Tracheal epithelial cell (primary cell): Measurements from ENCODE around the gene ARL14. TPM values are rescaled to one million over a fixed set of nuclear protein-coding genes. Genes with fewer than 3 reads are reported as not detected.

Source experiments
- total RNA-seq: library from RNA; depleted of rRNA; stranded (reverse); fragments of >200 nt; gene quantifications from 2 replicates; pipeline ENCODE4 v1.2.1, GENCODE V29; 2014

Gene ARL14
- under 0.01 and 0.24 TPM in 2 replicates for total RNA-seq

DNA sequence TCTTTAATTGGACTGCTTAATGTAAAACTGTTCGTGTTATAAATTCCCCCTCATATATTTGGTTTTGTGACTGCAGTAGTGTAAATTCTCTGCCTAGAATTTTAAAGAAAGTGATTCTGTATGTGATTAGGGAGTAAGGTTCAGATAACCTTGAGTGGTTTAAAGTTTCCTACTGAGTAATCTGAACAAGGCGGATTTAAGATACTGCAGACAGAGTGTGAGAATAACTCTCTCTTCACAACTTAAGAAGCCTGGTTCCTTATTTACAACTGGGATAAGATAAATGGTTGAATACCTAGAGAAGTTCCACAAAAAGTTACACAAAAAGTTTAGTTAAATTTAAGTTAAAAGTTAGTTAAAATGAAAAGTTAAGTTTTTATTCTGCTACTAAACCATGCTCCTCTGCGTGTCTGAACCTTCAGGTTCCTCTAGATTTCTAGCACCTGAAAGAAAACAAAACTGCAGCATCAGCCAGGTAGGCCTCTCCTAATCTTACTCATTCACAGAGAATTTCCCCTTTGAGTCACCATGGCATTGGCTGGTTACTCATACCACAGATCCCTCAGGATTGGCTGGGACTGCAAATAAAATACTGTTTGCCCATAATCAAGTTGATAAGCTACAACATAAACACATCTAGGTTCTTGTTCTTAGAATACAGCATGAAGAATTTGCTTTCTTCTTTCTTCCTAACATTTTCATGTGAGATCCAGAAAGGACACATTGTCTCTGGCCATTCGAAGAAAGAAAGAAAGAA is at the start of gene ARL14:
ARL14 (plus strand) TSS at position 614 of the 757 bp plus-strand sequence. CDS start 187 bp downstream, outside the sequence.

Other genes starting within 250 kb of the ARL14 start
- 7.5 and 9.2 TPM in 2 replicates for gene TRIM59, start 227.4 kb upstream of the ARL14 start, total RNA-seq
- gene KPNA4, start 111.6 kb upstream of the ARL14 start, total RNA-seq: 32.0 and 33.0 TPM in 2 replicates
- gene PPM1L, start 79.1 kb downstream of the ARL14 start, total RNA-seq: 1.9 and 7.0 TPM in 2 replicates